ENCODE measurements around the gene AQP12B. TPM values are rescaled to one million over a fixed set of nuclear protein-coding genes. Genes with fewer than 3 reads are reported as not detected.

The AQP12B gene
- total and polyA plus RNA-seq, 2 donors, result not detected

DNA sequence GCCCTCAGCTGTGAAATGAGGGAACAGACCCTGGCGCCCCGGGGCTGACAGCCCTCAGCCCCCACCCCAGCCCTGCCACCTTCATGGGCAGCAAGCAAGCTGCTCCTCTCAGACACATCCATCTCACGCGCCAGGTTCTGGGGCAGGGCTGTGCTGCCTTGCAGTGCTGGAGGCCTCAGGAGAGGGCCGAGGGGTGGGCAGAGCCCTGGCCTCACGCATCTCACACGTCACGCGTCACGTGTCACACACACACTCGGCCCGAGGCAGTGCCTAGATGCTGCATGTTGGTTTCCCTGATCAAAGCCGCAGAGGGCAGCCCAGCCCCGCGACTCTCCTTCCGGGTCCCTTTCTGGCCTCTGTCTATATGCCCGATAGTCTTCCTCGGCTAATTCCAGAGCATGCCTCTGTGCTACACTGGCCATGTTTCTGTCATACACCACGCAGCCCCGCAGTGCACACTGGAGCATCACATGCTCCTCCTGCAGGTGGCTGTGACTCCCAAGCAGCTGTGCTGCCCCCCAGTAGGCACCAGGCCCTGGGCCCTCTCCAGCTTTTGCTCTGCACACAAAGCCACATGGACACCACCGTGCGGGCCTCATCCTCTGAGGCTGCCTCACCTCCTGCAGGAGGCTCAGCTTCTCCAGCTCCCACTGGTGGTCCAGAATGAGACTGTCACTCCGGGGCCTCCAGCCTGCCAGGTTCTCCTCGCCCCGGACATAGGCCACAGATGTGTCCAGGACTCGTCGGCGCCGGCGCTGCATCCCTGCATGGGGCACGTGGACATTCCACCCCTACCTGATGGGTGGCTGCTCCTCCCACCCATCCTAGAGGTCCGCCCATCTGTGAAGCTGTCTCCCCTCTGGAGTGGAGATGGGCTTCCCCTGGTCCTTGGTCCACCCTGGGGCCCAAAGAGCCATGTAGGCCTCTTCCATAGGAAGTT lies 40.4 kb upstream of the AQP12B start:
- no peak overlapping the region for H3K4me3 ChIP-seq (ENCODE audit: low read depth, low read length)
- no peaks in the 10 kb centered on the region for H3K36me3 ChIP-seq (ENCODE audit: insufficient read depth)
- no peaks in the 10 kb centered on the region for H3K4me1 ChIP-seq (ENCODE audit: insufficient read depth)
- no peak overlapping the region for H3K27ac ChIP-seq (ENCODE audit: low read depth)
- 84% methylated on average over 32 of the region's 32 CpGs for WGBS
- DNase-seq (ENCODE audit: extremely low spot score), result no peak

DNA sequence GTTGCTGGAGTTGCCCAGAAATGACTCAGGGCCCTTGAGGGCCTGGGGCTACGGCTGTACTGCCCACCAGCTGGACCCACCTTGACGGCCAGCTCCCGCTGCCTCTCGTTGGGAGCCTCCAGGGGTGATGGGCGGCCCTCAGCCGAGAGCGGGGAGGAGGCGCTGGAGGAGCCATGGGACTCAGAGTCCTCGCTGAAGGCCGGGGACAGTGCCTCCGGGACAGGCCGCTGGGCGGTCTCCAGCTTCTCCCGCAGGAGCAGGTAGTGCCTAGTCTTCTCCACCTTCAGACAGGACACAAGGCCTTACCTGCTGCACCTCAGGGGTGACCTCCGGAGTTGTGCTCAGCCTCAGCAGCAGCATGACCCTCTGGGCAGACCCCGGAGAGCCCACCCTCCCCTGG lies 39.7 kb upstream of the AQP12B start:
- WGBS, result 89% methylated on average over 16 of the region's 16 CpGs
- H3K4me1 ChIP-seq (ENCODE audit: insufficient read depth), result no peaks in the 10 kb centered on the region
- H3K27ac ChIP-seq (ENCODE audit: low read depth), result no peak overlapping the region

DNA sequence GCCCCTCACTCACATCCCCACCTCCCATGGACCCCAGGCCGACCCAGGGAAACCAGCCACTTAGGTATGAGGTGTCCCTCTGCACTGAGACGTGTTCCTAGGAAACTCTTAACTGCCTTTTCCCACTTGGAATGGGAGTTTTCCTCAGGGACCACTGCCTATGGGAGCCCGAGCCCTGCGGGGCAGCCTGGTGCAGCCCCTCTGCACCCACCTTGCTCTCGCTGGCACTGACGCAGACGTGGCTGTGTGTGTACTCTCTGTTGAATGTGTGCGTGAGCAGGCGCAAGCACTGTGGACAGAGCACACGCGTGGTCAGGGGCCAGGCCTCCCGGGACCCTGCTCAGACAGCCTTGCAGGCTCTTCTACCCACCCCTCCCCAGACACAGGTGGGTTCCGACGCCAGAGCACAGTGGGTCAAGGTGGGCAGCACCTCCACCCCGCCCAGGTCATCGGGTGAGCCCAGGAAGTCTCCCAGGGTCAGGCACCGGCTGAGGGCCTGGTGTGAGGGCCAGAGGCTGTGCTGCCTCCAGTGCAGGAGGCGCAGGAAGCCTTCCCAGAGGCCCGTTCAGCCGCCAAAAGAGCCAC lies 39.0 kb upstream of the AQP12B start:
- Histone ChIP-seq H3K36me3 (ENCODE audit: insufficient read depth) (no peaks in the 10 kb centered on the region), H3K4me1 (ENCODE audit: insufficient read depth) (no peaks in the 10 kb centered on the region), H3K27ac (ENCODE audit: low read depth) (no peak overlapping the region), H3K4me3 (ENCODE audit: low read depth, low read length) (no peak overlapping the region)
- no peak for DNase-seq (ENCODE audit: extremely low spot score)
- WGBS, result 92% methylated on average over 20 of the region's 20 CpGs

More for the DNA sequence above, 39.7 kb upstream of the AQP12B start:
- H3K36me3 ChIP-seq (ENCODE audit: insufficient read depth), result no peaks in the 10 kb centered on the region
- H3K4me3 ChIP-seq (ENCODE audit: low read depth, low read length), result no peak overlapping the region
- no peak for DNase-seq (ENCODE audit: extremely low spot score)

DNA sequence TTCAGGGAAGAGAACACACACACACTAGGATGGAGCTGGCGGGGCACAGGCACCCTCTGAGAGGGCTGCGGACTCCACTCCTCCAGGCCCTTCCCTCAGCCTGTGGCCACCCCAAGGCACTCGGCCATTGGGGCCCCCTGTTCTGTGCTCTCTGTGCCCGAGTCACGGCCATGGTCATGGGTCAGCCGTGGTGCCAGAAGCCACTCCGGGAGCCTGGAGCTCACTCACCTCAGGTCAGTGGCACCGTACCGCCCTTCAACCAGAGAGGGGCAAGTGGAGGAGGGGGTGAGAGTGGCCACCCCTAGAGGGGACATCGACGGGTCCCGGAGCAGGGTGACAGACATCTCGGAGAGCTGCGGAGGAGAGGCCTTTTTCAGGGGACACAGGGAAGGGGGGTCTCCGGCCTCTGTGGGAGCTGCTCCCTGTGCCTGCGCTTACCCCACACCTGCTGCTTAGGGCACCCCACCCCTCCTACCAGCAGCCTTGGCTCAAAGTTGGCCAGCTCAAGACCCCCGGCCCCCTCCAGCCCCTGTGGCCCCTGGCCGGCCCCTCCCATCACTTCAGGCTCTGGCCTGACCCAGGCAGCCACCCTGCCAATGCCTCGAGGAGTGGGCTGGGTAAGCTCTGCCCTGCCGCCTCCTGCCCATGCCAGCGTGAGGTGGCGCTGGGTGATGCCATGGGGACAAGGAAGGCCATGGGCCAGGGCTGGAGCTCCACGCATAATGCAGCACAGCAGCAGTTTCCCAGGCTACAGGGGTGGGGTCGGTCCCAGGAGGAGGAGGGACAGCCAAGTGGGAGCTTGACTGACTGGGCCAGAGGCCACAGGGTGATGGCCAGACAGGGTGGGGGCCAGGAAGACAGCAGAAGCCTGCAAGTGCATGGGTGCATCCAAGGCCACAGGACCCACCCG lies 38.3 kb upstream of the AQP12B start:
- H3K27ac ChIP-seq (ENCODE audit: low read depth), result no peak overlapping the region
- DNase-seq (ENCODE audit: extremely low spot score), result no peak
- 88% methylated on average over 25 of the region's 25 CpGs for WGBS
- H3K4me1 ChIP-seq (ENCODE audit: insufficient read depth), result no peaks in the 10 kb centered on the region
- H3K4me3 ChIP-seq (ENCODE audit: low read depth, low read length), result no peak overlapping the region
- no peaks in the 10 kb centered on the region for H3K36me3 ChIP-seq (ENCODE audit: insufficient read depth)

DNA sequence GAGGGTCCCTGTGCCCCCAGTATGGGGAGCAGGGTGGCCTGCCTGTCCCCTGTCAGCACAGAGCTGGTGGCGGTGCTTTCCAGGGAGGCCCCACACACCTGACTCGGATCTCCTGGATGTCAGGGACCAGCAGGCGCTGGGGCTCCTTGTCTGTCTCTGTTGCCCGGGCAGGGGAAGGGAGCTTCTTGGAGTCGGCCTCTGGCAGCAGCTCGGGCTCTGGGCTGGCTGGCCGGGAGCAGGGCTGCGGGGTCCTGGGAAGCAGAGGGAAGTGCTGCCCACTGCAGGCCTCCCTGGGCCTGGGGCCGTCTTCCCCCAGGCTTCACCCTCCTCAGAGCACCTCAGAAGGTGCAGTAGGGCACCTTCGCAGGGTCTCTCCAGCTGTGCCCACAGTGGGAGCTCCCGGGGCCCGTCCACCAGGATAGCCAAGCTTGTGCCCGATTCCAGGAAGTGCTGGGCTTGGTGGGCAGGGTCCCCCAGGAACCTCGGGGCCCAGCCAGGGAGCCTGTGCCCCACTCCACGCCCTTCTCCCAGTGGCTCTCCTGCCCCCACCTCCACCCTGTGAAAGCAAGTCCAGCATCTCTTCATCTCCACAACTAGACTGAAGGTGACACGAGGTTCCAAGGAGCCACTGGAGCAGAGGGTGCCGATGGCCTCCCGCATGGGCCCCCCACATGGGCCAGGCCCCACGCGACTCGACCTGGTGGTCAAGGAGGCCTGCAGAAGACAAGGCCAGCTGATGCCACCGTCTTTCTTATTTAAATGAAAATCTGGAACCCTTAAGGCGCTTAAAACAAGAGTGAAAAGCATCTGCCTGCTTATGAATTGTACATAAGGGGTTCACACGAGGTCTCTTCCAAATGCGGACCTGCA lies 37.2 kb upstream of the AQP12B start:
- 89% methylated on average over 25 of the region's 25 CpGs for WGBS
- H3K4me3 ChIP-seq (ENCODE audit: low read depth, low read length), result no peak overlapping the region
- no peaks in the 10 kb centered on the region for H3K36me3 ChIP-seq (ENCODE audit: insufficient read depth)
- no peak for DNase-seq (ENCODE audit: extremely low spot score)
- H3K27ac ChIP-seq (ENCODE audit: low read depth), result no peak overlapping the region
- no peaks in the 10 kb centered on the region for H3K4me1 ChIP-seq (ENCODE audit: insufficient read depth)

DNA sequence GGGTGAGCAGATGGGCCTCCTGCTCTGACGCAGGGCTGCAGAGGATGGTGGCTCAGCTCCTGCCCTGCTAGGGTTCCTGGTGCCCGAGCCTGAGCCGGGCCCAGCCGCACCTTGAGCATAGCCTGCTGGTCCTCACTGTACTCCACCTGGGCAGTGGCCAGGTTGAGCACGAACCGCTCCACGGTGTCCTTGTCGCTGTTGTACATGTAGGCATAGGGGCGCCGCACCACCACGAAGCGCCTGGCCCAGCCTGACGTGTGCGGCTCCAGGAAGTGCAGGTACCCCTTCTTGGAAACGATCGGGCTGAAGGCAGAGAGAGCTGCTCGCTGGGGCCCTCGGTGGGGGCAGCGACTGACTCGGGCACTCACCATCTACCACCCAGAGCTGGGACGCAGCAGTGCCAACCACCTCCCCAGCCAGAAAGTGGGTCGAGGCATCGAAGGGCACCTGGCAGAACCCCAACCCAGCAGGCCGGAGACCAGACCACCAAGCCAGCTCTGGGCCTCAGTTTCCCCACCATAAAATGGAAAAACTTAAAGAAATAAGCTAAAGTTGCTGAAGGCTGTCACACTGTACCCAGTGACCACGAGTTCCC lies 36.3 kb upstream of the AQP12B start:
- no peaks in the 10 kb centered on the region for H3K36me3 ChIP-seq (ENCODE audit: insufficient read depth)
- WGBS, result 90% methylated on average over 25 of the region's 25 CpGs
- no peaks in the 10 kb centered on the region for H3K4me1 ChIP-seq (ENCODE audit: insufficient read depth)
- H3K27ac ChIP-seq (ENCODE audit: low read depth), result no peak overlapping the region
- no peak for DNase-seq (ENCODE audit: extremely low spot score)
- no peak overlapping the region for H3K4me3 ChIP-seq (ENCODE audit: low read depth, low read length)

DNA sequence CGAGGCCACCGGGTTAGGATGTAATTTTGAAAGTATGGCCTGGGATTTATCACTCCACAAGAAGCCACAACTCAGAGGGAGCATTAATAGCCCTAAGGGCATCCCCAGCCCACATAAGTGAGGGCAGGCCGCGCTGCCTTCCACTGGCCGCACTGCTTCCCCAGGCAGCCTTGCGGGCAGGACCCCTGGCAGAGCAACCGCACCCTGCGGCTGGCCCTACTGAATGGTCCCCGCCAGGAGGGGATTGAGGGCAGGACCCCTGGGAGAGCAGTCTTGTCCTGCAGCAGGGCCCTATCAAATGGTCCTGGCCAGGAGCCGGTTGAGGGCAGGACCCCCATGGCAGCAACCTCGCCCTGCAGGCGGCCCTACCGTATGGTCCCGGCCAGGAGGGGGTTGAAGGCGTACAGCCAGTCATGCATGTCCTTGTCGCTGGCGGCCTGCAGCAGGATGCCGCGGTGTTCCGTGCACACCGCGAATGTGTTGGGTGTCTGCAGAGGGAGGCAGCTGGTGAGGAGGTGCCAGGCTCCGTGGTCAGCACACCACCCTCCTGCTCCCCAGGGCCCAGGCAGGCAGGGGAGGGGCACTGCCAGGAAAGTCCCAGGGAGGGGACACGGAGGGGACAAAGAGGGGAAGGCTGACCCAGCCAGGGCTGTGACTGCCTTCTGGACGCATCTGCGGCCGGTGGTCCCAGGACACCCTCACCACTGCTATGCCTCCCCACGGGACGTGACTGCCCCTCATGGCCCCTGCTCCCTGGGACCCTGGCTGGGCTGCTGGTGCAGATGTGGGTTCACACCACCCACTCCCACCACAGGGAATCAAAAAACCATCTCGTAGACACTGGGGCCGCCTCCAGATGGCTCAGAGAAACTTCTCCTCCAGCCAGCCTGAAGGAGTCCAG lies 35.2 kb upstream of the AQP12B start:
- Histone ChIP-seq H3K36me3 (ENCODE audit: insufficient read depth) (no peaks in the 10 kb centered on the region), H3K27ac (ENCODE audit: low read depth) (no peak overlapping the region), H3K4me1 (ENCODE audit: insufficient read depth) (no peaks in the 10 kb centered on the region), H3K4me3 (ENCODE audit: low read depth, low read length) (no peak overlapping the region)
- 85% methylated on average over 31 of the region's 31 CpGs for WGBS
- no peak for DNase-seq (ENCODE audit: extremely low spot score)

DNA sequence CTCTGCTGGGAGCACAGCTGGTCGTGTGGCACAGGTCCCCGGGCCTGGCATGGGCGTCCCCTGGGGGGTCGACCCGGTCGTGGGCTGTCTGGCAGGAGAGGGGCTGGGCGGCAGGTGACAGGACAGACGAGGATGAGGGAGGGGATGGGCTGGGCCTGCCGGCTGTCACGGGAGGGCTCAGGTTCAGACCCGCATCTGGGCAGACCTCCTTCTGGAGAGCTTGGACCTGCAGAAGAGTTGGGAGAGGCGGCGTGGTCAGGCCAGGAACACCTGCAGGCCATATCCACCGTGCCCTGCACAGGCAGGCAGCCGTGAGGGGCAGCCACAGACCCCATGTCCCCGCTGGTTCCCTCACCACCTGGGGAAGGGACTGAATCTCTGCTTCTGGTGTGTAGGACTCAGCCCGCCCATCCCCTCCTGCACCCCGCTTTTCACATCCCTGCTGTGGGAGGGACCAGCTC lies 34.5 kb upstream of the AQP12B start:
- Histone ChIP-seq H3K4me1 (ENCODE audit: insufficient read depth) (no peaks in the 10 kb centered on the region), H3K36me3 (ENCODE audit: insufficient read depth) (no peaks in the 10 kb centered on the region), H3K4me3 (ENCODE audit: low read depth, low read length) (no peak overlapping the region), H3K27ac (ENCODE audit: low read depth) (no peak overlapping the region)
- WGBS, result 87% methylated on average over 18 of the region's 18 CpGs
- DNase-seq (ENCODE audit: extremely low spot score), result no peak

DNA sequence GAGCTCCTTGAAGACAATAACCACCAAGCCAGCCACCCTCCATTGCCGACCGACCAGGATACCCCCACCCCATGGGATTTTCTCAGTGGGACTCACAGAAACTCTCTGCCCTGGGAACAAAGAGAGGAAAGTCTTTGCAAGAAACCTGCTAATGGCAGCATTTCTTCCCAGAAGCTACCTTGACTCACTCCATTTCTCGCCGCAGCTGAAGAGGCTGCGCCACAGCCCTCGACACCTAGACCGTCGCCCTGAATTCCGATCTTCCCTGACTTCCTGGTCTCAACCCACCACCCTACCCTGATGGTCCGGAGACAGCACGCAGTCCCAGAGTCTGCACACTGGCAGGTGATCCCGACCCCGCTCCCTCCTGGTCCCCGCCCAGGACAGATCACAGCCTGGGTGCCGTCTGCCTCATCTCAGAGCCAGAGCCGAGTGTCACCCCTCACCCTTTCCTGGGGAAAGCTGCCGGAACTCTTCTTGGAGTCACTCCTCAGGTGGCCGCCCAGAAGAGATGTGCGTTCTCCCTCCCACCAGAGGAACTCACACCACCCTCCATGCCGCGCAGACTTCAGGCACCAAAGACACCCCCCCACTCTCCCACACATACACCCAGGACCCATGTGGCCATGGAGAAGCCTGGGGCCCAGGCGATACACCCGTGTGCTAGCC lies 33.6 kb upstream of the AQP12B start:
- H3K4me1 ChIP-seq (ENCODE audit: insufficient read depth), result no peaks in the 10 kb centered on the region
- H3K36me3 ChIP-seq (ENCODE audit: insufficient read depth), result no peaks in the 10 kb centered on the region
- H3K4me3 ChIP-seq (ENCODE audit: low read depth, low read length), result no peak overlapping the region
- DNase-seq (ENCODE audit: extremely low spot score), result no peak
- no peak overlapping the region for H3K27ac ChIP-seq (ENCODE audit: low read depth)
- 88% methylated on average over 23 of the region's 23 CpGs for WGBS

DNA sequence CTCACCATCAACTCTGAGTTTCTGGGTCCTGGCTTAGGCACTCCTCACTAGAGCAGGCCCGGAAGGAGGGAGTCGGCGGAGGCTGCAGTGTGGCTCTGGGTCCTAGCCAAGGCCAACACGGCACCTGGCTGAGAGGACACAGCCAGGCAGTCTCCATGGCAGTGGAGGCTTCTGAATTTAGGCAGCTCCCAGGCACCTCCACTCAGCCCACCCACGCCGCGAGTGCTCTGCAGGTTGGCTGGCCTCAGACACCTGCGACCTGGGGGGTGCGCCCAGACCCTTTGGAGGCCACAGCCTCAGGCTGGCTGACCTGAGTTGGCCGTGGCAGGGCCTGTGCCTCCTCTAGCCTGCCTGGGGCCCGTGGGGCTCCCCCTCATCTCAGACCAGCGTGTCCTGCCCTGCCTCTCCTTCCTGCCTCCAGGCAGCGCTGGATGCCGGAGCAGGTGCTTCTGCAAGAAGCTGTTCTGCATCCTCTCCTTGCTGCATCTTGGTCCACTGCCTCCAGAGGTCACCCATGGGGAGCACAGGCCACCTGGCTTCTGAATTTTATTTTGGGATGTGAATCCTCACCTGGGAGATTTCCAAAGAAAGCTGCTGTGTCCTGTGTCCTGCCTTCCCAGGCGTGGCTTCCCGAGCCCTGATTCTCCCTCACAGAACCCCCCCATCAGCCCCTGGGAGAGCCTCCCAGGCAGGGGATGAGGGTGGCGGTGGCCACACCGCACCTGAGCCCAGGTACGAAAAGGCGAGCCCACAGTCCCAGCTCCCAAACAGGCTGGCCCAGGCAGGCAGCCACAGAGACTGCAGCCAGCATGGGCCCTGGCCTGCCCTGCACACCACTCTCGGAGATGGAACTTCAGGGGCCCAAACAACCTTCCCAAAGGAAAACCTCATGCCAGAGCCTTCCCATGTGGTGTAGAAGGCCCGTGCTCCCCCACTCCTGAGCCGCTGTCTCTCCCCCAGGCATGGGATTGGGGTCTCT lies 32.4 kb upstream of the AQP12B start:
- DNase-seq (ENCODE audit: extremely low spot score), result no peak
- H3K36me3 ChIP-seq (ENCODE audit: insufficient read depth), result no peaks in the 10 kb centered on the region
- no peak overlapping the region for H3K27ac ChIP-seq (ENCODE audit: low read depth)
- H3K4me1 ChIP-seq (ENCODE audit: insufficient read depth), result no peaks in the 10 kb centered on the region
- 78% methylated on average over 23 of the region's 23 CpGs for WGBS
- no peak overlapping the region for H3K4me3 ChIP-seq (ENCODE audit: low read depth, low read length)

Measured in urinary bladder (tissue), 4 donors.